Measurements from ENCODE around the gene P2RY14. TPM values are rescaled to one million over a fixed set of nuclear protein-coding genes. Genes with fewer than 3 reads are reported as not detected.

The P2RY14 gene
- total and polyA plus RNA-seq, 2 donors (not counting 3 experiments of a cell fraction or from before 2014, with no cell fraction given): not detected

DNA sequence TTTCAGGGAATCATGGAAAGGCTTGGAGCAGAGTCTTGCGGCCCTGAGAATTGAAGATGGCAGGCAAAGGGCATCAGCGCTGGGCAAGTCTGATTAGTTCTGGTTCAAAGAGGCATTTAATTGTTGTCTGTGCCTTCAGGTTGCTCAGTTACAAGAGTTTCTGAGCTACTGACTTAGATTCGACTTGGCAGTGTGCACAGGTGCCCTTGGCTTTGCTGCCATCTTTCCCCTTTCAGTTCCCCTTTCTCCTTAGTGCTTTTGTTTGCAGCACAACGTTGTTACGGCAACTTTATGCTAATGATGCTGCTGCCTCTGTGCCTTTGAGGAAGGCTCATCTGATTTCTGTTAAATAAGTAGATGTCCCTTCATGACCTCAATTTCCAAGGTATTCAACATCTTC is 12.5 kb downstream of the P2RY14 start:
- CTCF ChIA-PET: no interaction called here
- H3K4me1 ChIP-seq (ENCODE audit: control insufficient read depth, extremely low read depth, insufficient read depth, low read length): no peaks in the 10 kb centered on the region
- BruUV-seq (replicated peaks): no TSS peak

DNA sequence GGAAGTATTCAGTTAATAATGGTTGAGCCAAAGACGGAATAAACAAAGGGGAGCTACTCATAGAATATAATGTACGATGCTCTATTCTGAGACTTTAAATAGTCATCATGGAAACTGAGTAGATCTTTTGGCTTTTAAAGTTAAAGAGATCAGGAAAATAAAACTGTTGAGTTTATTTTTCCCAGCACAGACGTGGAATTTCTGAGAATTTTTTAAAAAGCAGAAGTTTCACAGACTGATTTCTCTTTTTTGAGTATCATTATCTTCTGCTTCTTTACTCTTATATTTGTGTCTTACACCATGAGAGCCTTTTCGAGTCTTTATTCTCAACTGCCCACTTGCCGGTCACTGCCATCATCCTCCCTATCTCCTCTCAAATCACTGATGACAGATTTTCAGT is 13.2 kb downstream of the P2RY14 start:
- no peaks in the 10 kb centered on the region for H4K20me1 ChIP-seq (replicated peaks; ENCODE audit: control insufficient read depth, extremely low read depth, insufficient read depth, low read length)
- no peaks in the 10 kb centered on the region for H3K27me3 ChIP-seq (ENCODE audit: control insufficient read depth in 2 of 2, insufficient read depth in 2 of 2, low read length in 2 of 2)
- H3K79me2 ChIP-seq (ENCODE audit: control insufficient read depth, insufficient read depth, low read length): no peaks in the 10 kb centered on the region
- no peak overlapping the region for H3K4me3 ChIP-seq (replicated peaks in 1 of 3; ENCODE audit: insufficient read depth in 1 of 3, low read depth in 1 of 3, low read length in 3 of 3)
- BruUV-seq (replicated peaks): no TSS peak
- CTCF ChIA-PET: no interaction called here
- dilution Hi-C loops (cut with MboI; ENCODE audit: extremely low pct_ligation_motif_present, low sequenced_read_pairs): no loop called here
- no peaks in the 10 kb centered on the region for H3K36me3 ChIP-seq (ENCODE audit: control insufficient read depth in 2 of 2, extremely low read depth in 1 of 2, insufficient read depth in 2 of 2, low read length in 2 of 2)
- H3K4me1 ChIP-seq (ENCODE audit: control insufficient read depth, extremely low read depth, insufficient read depth, low read length): no peaks in the 10 kb centered on the region
- DNase-seq (ENCODE audit: low read depth, low spot score) (no peak), FAIRE-seq (no peak)
- TF ChIP-seq, protein P1, sequence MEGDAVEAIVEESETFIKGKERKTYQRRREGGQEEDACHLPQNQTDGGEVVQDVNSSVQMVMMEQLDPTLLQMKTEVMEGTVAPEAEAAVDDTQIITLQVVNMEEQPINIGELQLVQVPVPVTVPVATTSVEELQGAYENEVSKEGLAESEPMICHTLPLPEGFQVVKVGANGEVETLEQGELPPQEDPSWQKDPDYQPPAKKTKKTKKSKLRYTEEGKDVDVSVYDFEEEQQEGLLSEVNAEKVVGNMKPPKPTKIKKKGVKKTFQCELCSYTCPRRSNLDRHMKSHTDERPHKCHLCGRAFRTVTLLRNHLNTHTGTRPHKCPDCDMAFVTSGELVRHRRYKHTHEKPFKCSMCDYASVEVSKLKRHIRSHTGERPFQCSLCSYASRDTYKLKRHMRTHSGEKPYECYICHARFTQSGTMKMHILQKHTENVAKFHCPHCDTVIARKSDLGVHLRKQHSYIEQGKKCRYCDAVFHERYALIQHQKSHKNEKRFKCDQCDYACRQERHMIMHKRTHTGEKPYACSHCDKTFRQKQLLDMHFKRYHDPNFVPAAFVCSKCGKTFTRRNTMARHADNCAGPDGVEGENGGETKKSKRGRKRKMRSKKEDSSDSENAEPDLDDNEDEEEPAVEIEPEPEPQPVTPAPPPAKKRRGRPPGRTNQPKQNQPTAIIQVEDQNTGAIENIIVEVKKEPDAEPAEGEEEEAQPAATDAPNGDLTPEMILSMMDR (IDR thresholded peaks at IDR 0.05; ENCODE audit: extremely low read depth in 1 of 2, insufficient read depth in 1 of 2, low read depth in 1 of 2, low read length in 2 of 2): no peak
- no peak for TF ChIP-seq POLR2A (IDR thresholded peaks at IDR 0.05; ENCODE audit: low read depth, low read length)
- TF ChIP-seq GATA2 (IDR thresholded peaks at IDR 0.05; ENCODE audit: insufficient read depth, insufficient read length, low read depth, low read length): no peak
- TF ChIP-seq, protein P2, sequence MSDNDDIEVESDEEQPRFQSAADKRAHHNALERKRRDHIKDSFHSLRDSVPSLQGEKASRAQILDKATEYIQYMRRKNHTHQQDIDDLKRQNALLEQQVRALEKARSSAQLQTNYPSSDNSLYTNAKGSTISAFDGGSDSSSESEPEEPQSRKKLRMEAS (IDR thresholded peaks at IDR 0.05; ENCODE audit: insufficient read depth, insufficient read length): no peak
- no peak overlapping the region for H3K27ac ChIP-seq (ENCODE audit: insufficient read depth, low read depth, low read length)
- intact Hi-C loops (cut with micrococcal nuclease): no loop called here
- no peaks in the 10 kb centered on the region for H3K9me1 ChIP-seq (replicated peaks; ENCODE audit: control insufficient read depth, extremely low read depth, insufficient read depth, low read length)
- H3K9me3 ChIP-seq (replicated peaks; ENCODE audit: control insufficient read depth, insufficient read depth, low read length): no peaks in the 10 kb centered on the region
- POLR2A ChIA-PET: no interaction called here
- no peak overlapping the region for H3K9ac ChIP-seq (replicated peaks; ENCODE audit: extremely low read depth, insufficient read depth, low read length)
- H2AFZ ChIP-seq (ENCODE audit: low read depth, low read length): no peak overlapping the region
- no peak overlapping the region for H3K4me2 ChIP-seq (ENCODE audit: insufficient read depth, low read length)

More for the DNA sequence above, 12.5 kb downstream of the P2RY14 start:
- H4K20me1 ChIP-seq (replicated peaks; ENCODE audit: control insufficient read depth, extremely low read depth, insufficient read depth, low read length): no peaks in the 10 kb centered on the region
- TF ChIP-seq JUN (IDR thresholded peaks at IDR 0.05; ENCODE audit: borderline replicate concordance, insufficient read depth, insufficient read length, low read depth) (no peak), POLR2A (IDR thresholded peaks at IDR 0.05; ENCODE audit: low read depth, low read length) (no peak), POLR2AphosphoS5 (IDR thresholded peaks at IDR 0.05; ENCODE audit: insufficient read depth, low read depth, low read length) (no peak)
- TF ChIP-seq, protein P2 (IDR thresholded peaks at IDR 0.05; ENCODE audit: insufficient read depth, insufficient read length): no peak
- TF ChIP-seq, protein P1 (IDR thresholded peaks at IDR 0.05; ENCODE audit: extremely low read depth in 1 of 2, insufficient read depth in 1 of 2, low read depth in 1 of 2, low read length in 2 of 2): no peak
- dilution Hi-C loops (cut with MboI; ENCODE audit: extremely low pct_ligation_motif_present, low sequenced_read_pairs) (no loop called here), intact Hi-C loops (cut with micrococcal nuclease) (no loop called here)
- H3K27ac ChIP-seq (ENCODE audit: insufficient read depth, low read depth, low read length): no peak overlapping the region
- no peaks in the 10 kb centered on the region for H3K9me1 ChIP-seq (replicated peaks; ENCODE audit: control insufficient read depth, extremely low read depth, insufficient read depth, low read length)
- no peak for FAIRE-seq
- H3K79me2 ChIP-seq (ENCODE audit: control insufficient read depth, insufficient read depth, low read length): no peaks in the 10 kb centered on the region
- POLR2A ChIA-PET: no interaction called here
- no peak for DNase-seq (ENCODE audit: low read depth, low spot score)
- no peak overlapping the region for H3K4me2 ChIP-seq (ENCODE audit: insufficient read depth, low read length)
- no peak overlapping the region for H3K9ac ChIP-seq (replicated peaks; ENCODE audit: extremely low read depth, insufficient read depth, low read length)
- H3K36me3 ChIP-seq (ENCODE audit: control insufficient read depth in 2 of 2, extremely low read depth in 1 of 2, insufficient read depth in 2 of 2, low read length in 2 of 2): no peaks in the 10 kb centered on the region
- H3K4me3 ChIP-seq (replicated peaks in 1 of 3; ENCODE audit: insufficient read depth in 1 of 3, low read depth in 1 of 3, low read length in 3 of 3): no peak overlapping the region
- H3K27me3 ChIP-seq (ENCODE audit: control insufficient read depth in 2 of 2, insufficient read depth in 2 of 2, low read length in 2 of 2): peaks cover 2 to 4% of the 10 kb centered on the region in 2 experiments
- no peaks in the 10 kb centered on the region for H3K9me3 ChIP-seq (replicated peaks; ENCODE audit: control insufficient read depth, insufficient read depth, low read length)
- no peak overlapping the region for H2AFZ ChIP-seq (ENCODE audit: low read depth, low read length)

Data from endothelial cell of umbilical vein (primary cell).